Measurements from ENCODE around the gene EDC4.

Gene EDC4

DNA sequence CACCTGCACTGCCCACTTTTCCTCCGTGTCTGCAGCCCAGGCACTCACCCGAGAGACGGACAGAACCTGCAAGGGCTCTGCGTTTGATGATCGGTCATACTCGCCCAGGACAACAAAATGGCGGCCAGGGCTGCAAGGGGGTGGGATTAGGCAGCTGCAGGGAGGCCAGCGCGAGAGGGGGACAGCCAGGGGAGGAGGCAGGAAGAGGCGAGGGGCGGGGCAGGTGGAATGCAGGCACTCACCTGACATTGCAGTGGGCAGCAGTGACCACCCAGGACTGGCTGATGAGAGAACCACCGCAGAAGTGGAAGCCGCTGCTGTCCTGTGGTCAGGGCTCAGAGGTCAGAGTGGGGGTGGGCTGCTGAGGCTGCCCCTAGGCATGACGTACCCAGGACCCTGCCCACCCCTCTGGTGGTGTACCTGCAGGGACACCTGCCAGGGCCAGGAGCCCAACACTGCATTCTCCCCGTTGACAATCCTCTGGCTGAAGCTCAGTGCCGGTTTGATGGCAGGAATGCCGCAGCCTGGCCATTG is 57.9 kb downstream of the EDC4 start:
- no peak overlapping the region for H3K4me3 ChIP-seq (replicated peaks in 1 of 2; ENCODE audit: low read depth in 2 of 2, low read length in 2 of 2)
- TF ChIP-seq, protein P1, sequence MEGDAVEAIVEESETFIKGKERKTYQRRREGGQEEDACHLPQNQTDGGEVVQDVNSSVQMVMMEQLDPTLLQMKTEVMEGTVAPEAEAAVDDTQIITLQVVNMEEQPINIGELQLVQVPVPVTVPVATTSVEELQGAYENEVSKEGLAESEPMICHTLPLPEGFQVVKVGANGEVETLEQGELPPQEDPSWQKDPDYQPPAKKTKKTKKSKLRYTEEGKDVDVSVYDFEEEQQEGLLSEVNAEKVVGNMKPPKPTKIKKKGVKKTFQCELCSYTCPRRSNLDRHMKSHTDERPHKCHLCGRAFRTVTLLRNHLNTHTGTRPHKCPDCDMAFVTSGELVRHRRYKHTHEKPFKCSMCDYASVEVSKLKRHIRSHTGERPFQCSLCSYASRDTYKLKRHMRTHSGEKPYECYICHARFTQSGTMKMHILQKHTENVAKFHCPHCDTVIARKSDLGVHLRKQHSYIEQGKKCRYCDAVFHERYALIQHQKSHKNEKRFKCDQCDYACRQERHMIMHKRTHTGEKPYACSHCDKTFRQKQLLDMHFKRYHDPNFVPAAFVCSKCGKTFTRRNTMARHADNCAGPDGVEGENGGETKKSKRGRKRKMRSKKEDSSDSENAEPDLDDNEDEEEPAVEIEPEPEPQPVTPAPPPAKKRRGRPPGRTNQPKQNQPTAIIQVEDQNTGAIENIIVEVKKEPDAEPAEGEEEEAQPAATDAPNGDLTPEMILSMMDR (IDR thresholded peaks at IDR 0.05; ENCODE audit: low read depth, low read length) = no peak
- no peak for DNase-seq (ENCODE audit: low read depth in 2 of 2)

Data from cardiac fibroblast (primary cell).